Uterus (tissue), 2 donors: ENCODE measurements around the gene FXYD4.

Experiments
- CTCF ChIP-seq, 4 experiments: fragments of 200-600 bp in 2 of 4; fragments of 450-650 bp in 2 of 4; sonication (generic) in 2 of 4; IDR thresholded peaks; one replicate each; pipeline ENCODE4 v1.5.1; 2016 to 2019; ENCODE audit warnings: antibody characterized with exemption in 4 of 4, mild to moderate bottlenecking in 2 of 4, moderate library complexity in 1 of 4
- POLR2A ChIP-seq, 2 donors: fragments of 450-650 bp; IDR thresholded peaks; one replicate each; pipeline ENCODE4 v1.6.1; 2016; ENCODE audit warnings: antibody characterized with exemption in 2 of 2, mild to moderate bottlenecking in 1 of 2, moderate library complexity in 1 of 2

GRCh38 chr10:43347997-43348396, 23.4 kb upstream of the FXYD4 start:
- no peak for TF ChIP-seq CTCF (IDR thresholded peaks at IDR 0.05)
- no peak for TF ChIP-seq POLR2A (IDR thresholded peaks at IDR 0.05)
